ENCODE results near the gene ASCL3.
"Not testable (repeated sequence)": the region's sequence is repeated elsewhere in the genome, so short reads cannot be mapped to it uniquely, and the experiment has no call there.

ASCL3 gene

GRCh38 chr11:8942518-8943066 is at the start of gene ASCL3:
Gene ASCL3 (minus strand): TSS chr11:8943016. CDS start chr11:8938161, 4,855 bp downstream.
- no peak for DNase-seq

DNA sequence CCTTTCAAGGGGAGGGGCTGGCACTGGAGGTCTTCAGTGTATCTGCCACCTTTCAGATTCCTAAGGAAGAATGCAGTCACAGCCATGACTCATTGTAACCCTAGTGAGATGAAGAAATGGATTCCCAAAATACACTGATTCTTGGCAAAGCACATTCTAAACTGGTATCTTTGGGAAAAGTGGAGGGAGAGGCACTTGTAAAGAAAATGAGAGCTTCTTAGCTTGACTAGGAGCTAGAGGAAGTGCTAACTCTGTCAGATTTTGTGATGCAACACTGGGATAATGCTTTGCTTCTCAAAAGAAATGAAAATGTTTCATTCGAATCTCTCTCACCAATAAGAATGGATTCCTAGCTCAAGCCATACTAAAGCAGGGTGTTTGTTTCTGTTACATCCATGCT is 46.6 kb upstream of the ASCL3 start:
- DNase-seq = no peak

- DNase-seq = no peak
These were observed 45.8 kb upstream of the ASCL3 start for GRCh38 chr11:8988329-8989234.

DNA sequence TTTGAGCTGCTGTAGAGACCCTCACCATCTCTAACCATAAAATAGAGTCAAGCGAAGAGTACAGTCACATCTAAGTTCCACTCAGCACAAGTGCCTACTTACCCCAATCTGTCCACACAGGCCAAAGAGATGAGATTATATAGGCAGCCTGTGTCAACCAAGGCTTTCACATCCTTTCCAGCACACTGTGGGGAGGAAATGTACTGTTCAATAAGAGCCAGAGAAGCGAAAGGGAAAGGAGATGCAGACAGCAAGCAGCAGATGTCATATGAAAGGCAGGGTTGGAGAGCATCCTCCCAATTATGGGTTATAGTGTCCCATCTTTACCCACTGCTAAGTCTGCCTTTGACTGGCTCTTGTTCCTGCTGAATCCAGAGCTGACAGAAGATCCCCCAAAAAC is 44.6 kb upstream of the ASCL3 start:
- DNase-seq = no peak

DNA sequence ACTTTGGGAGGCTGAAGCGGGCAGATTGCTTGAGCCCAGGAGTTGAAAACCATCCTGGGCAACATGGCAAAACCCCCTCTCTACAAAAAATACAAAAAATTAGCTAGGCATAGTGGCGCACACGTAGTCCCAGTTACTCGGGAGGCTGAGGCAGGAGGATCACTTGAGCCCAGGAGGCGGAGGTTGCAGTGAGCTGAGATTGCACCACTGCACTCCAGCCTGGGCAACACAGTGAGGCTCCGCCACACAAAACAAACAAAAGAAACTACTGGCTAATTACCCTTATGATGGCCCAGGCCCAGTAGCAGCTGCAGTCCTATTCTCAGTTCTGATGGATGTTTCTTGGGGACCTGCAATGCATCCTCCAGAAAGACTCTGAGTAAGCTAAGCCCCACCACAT is 44.0 kb upstream of the ASCL3 start:
- not testable (repeated sequence) for DNase-seq

DNA sequence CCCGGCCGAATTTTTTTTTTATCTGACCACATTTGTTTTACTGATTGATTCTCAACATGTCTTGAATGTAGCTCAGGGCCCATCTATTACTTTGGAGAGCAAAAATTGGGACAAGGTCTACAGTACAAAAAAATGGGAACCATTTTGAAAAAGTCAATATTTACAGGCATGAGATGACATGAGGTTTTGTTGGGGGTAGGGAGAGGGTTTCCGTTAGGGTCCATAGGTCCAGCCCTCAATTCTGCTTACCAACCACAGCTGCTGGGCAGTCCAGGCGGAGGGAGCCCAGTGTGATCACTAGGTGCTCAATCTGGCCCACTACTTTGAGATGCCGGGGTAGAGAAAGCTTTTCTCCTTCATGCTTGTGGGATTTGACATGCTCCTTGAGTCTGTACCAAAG is 42.6 kb upstream of the ASCL3 start:
- no peak for DNase-seq

GRCh38 chr11:8983552-8983951 is 40.7 kb upstream of the ASCL3 start:
- DNase-seq = no peak

GRCh38 chr11:8980485-8980884 is 37.7 kb upstream of the ASCL3 start:
- DNase-seq = no peak

- not testable (repeated sequence) for DNase-seq
These were observed 36.5 kb upstream of the ASCL3 start for GRCh38 chr11:8979365-8979764.

DNA sequence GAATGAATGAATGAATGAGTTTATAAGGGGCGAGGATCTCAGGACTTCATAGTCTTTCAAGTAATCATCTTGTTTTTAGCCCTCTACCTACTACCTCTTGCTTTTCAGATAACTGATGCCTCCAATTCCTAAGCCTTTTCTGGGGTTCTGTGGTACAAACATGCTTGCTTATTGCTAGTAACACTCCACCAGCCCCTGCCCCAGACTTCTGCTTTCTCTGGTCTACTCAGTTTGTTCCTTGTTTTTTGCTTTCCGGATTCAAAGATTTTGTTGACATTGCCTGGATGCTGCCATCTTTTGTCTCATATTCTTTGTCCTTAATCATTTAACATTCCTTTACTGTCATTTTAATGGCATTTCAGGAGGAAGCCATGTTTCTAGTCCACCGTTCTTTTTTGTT is 30.3 kb upstream of the ASCL3 start:
- DNase-seq = no peak

DNA sequence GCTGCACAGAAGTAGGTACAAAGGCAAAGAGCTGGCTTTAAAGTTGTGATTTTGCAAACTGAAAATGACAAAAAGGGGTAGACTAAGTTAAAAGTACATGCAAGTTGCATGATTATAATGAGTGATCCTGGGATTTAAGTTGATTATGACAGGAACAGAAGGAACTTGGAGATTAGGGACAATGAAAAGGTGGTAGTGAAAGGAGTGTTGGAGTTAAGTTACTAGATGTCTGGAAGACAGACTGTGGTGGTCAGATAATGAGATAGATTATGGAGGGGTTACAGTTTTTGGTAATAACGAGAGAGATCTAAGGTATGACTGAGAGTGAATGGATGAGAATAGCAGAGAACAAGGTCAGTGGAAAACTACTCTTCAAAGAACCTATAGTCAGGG is 29.1 kb upstream of the ASCL3 start:
- DNase-seq = no peak

DNA sequence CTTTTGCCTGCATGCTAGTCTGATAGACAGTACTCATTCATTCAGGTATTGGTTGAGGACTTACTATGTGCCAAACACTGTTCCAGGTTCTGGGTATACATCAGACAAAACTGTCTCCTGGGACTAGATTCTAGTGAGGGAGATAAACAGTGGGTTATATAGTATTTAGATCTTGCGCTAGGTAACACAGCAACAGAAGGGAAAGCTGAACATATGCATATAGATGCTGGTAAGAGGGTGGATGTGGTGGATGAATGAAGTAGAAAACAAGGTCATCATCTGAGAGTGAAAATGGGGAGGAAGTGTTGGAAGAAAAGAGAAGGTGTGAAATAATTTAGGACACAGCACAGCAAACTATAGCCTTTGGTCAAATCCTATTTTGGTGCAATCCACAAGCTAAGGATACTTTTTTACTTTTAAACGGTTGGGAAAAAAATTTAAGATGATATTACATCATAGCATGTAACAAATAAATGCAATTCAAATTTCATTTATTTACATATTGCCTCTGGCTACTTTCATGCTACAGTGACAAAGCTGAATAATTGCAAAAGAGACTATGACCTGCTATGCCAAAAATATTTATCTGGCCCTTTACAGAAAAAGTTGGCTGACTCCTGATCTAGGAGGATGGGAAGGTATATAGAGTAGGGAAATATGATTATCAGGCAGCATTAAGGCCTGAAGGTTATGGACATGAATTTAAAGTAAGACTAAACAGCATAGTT is 28.5 kb upstream of the ASCL3 start:
- no peak for DNase-seq

GRCh38 chr11:8967184-8967583 is 24.4 kb upstream of the ASCL3 start:
- DNase-seq = no peak

GRCh38 chr11:8964324-8965320 is 21.8 kb upstream of the ASCL3 start, which contains the start of gene TMEM9B:
Gene TMEM9B (minus strand): TSS chr11:8964442. CDS start chr11:8964313, 129 bp downstream.
- DNase-seq = peak; percentile 47

- DNase-seq = peak; percentile 50
These were observed 20.9 kb upstream of the ASCL3 start for GRCh38 chr11:8963569-8964323.

GRCh38 chr11:8962841-8963240 is 20.0 kb upstream of the ASCL3 start:
- DNase-seq = no peak

- DNase-seq = no peak
These were observed 18.6 kb upstream of the ASCL3 start for GRCh38 chr11:8961401-8961800.

DNA sequence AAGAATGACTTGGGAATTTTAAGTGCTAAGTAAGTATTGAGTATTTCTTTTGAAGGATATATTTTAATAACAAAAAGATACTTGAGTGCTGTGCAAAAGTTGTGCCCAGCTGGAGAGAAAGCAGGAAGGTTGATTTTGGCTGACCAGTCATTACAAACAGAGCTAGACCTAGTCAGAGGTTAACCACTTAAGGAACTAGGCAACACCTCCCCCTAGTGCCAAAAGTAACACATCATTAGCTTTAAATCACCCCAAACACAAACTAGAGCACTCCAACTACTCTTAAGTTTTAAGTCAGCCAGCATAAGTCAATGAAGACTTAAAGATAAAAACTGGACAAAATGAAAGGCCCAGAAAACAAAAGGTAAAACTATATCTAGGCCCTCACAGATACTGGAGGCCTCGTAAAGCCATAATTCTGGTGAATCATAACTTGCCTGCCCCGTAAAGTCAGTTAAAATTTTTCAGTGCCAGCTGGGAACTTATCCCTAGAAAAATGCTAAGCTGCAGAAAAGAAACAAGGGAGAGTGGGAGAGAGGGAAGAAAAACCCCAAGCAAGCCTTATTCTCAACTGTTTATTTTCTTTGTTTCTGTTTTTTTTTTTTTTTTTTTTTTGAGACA is 16.8 kb upstream of the ASCL3 start:
- peak; percentile 24 for DNase-seq

- no peak for DNase-seq
These were observed 14.0 kb upstream of the ASCL3 start for GRCh38 chr11:8956860-8957259.

DNA sequence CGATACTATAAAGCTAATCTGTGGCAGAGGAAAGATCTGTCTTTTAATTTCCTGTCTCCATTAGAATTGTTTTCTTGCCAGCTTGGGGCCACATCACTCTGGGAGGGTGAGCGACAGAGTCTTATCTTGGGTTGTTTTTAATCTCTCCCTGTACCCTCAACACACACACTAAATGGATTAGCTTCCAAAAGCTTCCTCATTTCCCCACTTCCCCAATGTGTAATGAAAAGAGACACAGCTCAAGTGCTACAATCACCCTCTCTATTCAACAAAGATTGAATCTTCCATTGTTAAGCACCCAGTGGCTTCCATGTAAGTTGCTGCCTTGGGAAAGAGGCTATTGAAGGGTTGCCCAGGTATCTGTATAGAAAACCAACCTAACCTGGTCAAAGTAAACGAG is 6.1 kb upstream of the ASCL3 start:
- no peak for DNase-seq
